SU-DHL-6 (cell line): ENCODE results near the gene WDR19.

Experiments
- EZH2phosphoT487 ChIP-seq: fragments of 200-600 bp; sonication (generic), shearing (Covaris generic); conservative IDR thresholded peaks from 2 replicates; pipeline ENCODE4 v1.6.1; 2018; ENCODE audit warnings: mild to moderate bottlenecking, antibody characterized with exemption, low read length, moderate library complexity, mixed read lengths
- TF ChIP-seq, protein P1 (sequence below): fragments of 200-600 bp; sonication (generic); IDR thresholded peaks from one replicate; pipeline ENCODE4 v1.5.1; 2017; ENCODE audit warnings: antibody characterized with exemption, mild to moderate bottlenecking, low read length, moderate library complexity; ENCODE audit not compliant: insufficient read depth, poor library complexity, severe bottlenecking

DNA sequence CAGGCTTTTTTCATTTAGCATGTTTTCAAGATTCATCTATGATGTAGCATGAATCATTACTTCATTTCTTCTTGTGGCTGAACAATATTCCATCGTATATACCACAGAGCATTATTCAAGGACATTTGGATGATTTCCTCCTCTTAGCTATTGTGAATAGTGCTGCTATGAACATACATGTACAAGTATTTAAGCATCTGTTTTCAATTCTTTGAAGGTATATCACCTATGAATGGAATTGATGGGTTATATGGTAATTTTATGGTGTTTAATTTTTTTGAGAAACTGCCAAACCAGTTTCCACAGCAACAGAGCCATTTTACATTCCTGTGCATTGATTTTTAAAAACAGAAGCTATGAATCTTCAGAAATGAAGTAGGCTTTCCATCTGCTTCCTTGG lies 36.1 kb upstream of the WDR19 start:
- no peak for TF ChIP-seq EZH2phosphoT487
- TF ChIP-seq, protein P1, sequence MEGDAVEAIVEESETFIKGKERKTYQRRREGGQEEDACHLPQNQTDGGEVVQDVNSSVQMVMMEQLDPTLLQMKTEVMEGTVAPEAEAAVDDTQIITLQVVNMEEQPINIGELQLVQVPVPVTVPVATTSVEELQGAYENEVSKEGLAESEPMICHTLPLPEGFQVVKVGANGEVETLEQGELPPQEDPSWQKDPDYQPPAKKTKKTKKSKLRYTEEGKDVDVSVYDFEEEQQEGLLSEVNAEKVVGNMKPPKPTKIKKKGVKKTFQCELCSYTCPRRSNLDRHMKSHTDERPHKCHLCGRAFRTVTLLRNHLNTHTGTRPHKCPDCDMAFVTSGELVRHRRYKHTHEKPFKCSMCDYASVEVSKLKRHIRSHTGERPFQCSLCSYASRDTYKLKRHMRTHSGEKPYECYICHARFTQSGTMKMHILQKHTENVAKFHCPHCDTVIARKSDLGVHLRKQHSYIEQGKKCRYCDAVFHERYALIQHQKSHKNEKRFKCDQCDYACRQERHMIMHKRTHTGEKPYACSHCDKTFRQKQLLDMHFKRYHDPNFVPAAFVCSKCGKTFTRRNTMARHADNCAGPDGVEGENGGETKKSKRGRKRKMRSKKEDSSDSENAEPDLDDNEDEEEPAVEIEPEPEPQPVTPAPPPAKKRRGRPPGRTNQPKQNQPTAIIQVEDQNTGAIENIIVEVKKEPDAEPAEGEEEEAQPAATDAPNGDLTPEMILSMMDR: no peak
